Measurements from ENCODE around the gene NEK8.

Gene NEK8

GRCh38 chr17:28693869-28694268, 34.7 kb upstream of the NEK8 start:
- no peak for DNase-seq (ENCODE audit: low read depth)
- TF ChIP-seq CTCF (IDR thresholded peaks at IDR 0.05; ENCODE audit: low read length, missing control alignments), result no peak
- no peak overlapping the region for H3K4me3 ChIP-seq (replicated peaks; ENCODE audit: low read depth, low read length)

- DNase-seq (ENCODE audit: low read depth), result no peak
- H3K4me3 ChIP-seq (replicated peaks; ENCODE audit: low read depth, low read length), result no peak overlapping the region
- no peak for TF ChIP-seq CTCF (IDR thresholded peaks at IDR 0.05; ENCODE audit: low read length, missing control alignments)
Measured at GRCh38 chr17:28698253-28698941, 30.2 kb upstream of the NEK8 start.

- no peak for TF ChIP-seq CTCF (IDR thresholded peaks at IDR 0.05; ENCODE audit: low read length, missing control alignments)
- DNase-seq (ENCODE audit: low read depth), result no peak
- no peak overlapping the region for H3K4me3 ChIP-seq (replicated peaks; ENCODE audit: low read depth, low read length)
Measured at GRCh38 chr17:28700278-28700677, 28.3 kb upstream of the NEK8 start.

GRCh38 chr17:28700830-28701492, 27.6 kb upstream of the NEK8 start:
- DNase-seq (ENCODE audit: low read depth), result no peak
- no peak for TF ChIP-seq CTCF (IDR thresholded peaks at IDR 0.05; ENCODE audit: low read length, missing control alignments)
- H3K4me3 ChIP-seq (replicated peaks; ENCODE audit: low read depth, low read length), result no peak overlapping the region

GRCh38 chr17:28702026-28702751, 26.4 kb upstream of the NEK8 start:
- no peak for TF ChIP-seq CTCF (IDR thresholded peaks at IDR 0.05; ENCODE audit: low read length, missing control alignments)
- H3K4me3 ChIP-seq (replicated peaks; ENCODE audit: low read depth, low read length), result no peak overlapping the region
- DNase-seq (ENCODE audit: low read depth), result no peak

- H3K4me3 ChIP-seq (replicated peaks; ENCODE audit: low read depth, low read length), result no peak overlapping the region
- no peak for DNase-seq (ENCODE audit: low read depth)
- no peak for TF ChIP-seq CTCF (IDR thresholded peaks at IDR 0.05; ENCODE audit: low read length, missing control alignments)
Measured at GRCh38 chr17:28702752-28703150, 25.8 kb upstream of the NEK8 start.

Data from fibroblast of pulmonary artery (primary cell).